SK-N-SH (cell line): Measurements from ENCODE around the gene HAUS8. TPM values are rescaled to one million over a fixed set of nuclear protein-coding genes. Genes with fewer than 3 reads are reported as not detected.

ENCODE experiments used
- CTCF ChIA-PET: fragments of 300-600, 350-600 bp; formaldehyde crosslinking; extraction: SDS; loops from one replicate; lab custom pipeline; 2021; lab: Yijun Ruan, JAX
- POLR2A ChIA-PET: fragments of 350-600 bp; sonication (Branson Sonifier 250); formaldehyde crosslinking; extraction: SDS; loops from one replicate; lab custom pipeline; 2020; ENCODE audit warnings: antibody characterized with exemption, inconsistent platforms; lab: Yijun Ruan, JAX
- DNase-seq: peaks from one replicate; pipeline ENCODE4 v3.0.0; 2012
- H2AFZ ChIP-seq: fragments of 200-600 bp; sonication (generic); 2 replicates; pipeline ENCODE4 v1.8.1; 2016; ENCODE audit warnings: antibody characterized with exemption, mild to moderate bottlenecking, low read depth
- H3F3A ChIP-seq: fragments of 200-600 bp; sonication (generic); replicated peaks from 2 replicates; pipeline ENCODE3; 2016; ENCODE audit warnings: antibody characterized with exemption, mild to moderate bottlenecking; ENCODE audit not compliant: insufficient read depth
- H3K27ac ChIP-seq, 2 experiments: fragments of 200-500 bp in 1 of 2; fragments of 200-600 bp in 1 of 2; sonication (Bioruptor generic) in 1 of 2; sonication (generic), shearing (Covaris generic) in 1 of 2; 2 replicates each; pipeline versions ENCODE4 v1.5.1 to v1.6.1; 2014 to 2016; ENCODE audit warnings: low read depth in 2 of 2, inconsistent platforms in 1 of 2, low read length in 1 of 2, mild to moderate bottlenecking in 1 of 2, mixed read lengths in 1 of 2
- H3K27me3 ChIP-seq: fragments of 200-600 bp; sonication (generic), shearing (Covaris generic); 2 replicates; pipeline ENCODE4 v1.6.1; 2016; ENCODE audit warnings: mixed run types; ENCODE audit not compliant: insufficient read depth
- H3K36me3 ChIP-seq, 2 experiments: fragments of 200-500 bp in 1 of 2; fragments of 200-600 bp in 1 of 2; sonication (Bioruptor generic) in 1 of 2; sonication (generic) in 1 of 2; replicated peaks in 1 of 2; 2 replicates each; pipeline versions ENCODE3 to v1.5.1; 2014 to 2016; ENCODE audit warnings: low read length in 1 of 2, mild to moderate bottlenecking in 1 of 2; ENCODE audit not compliant: insufficient read depth in 2 of 2, control insufficient read depth in 1 of 2
- H3K4me1 ChIP-seq, 2 experiments: fragments of 200-500 bp in 1 of 2; fragments of 200-600 bp in 1 of 2; sonication (Bioruptor generic) in 1 of 2; sonication (generic), shearing (Covaris generic) in 1 of 2; 2 replicates each; pipeline versions ENCODE4 v1.5.1 to v1.6.1; 2014 to 2016; ENCODE audit warnings: low read depth in 1 of 2, low read length in 1 of 2, mixed run types in 1 of 2; ENCODE audit not compliant: insufficient read depth in 2 of 2, control insufficient read depth in 1 of 2
- H3K4me2 ChIP-seq: fragments of 200-600 bp; sonication (generic), shearing (Covaris generic); 2 replicates; pipeline ENCODE4 v1.6.1; 2017; ENCODE audit warnings: mixed run types
- H3K4me3 ChIP-seq, 2 experiments: fragments of 200-500 bp in 1 of 2; fragments of 200-600 bp in 1 of 2; sonication (Bioruptor generic) in 1 of 2; sonication (generic), shearing (Covaris generic) in 1 of 2; 2 replicates each; pipeline versions ENCODE4 v1.5.1 to v1.8.1; 2014 to 2016; ENCODE audit warnings: low read depth in 2 of 2, inconsistent platforms in 1 of 2, low read length in 1 of 2, mild to moderate bottlenecking in 1 of 2, mixed read lengths in 1 of 2, moderate library complexity in 1 of 2
- H3K79me2 ChIP-seq: fragments of 200-600 bp; sonication (generic); 2 replicates; pipeline ENCODE4 v1.8.1; 2017; ENCODE audit warnings: mild to moderate bottlenecking; ENCODE audit not compliant: insufficient read depth
- H3K9ac ChIP-seq: fragments of 200-600 bp; sonication (generic); 2 replicates; pipeline ENCODE4 v1.6.1; 2017; ENCODE audit warnings: mixed run types
- H3K9me2 ChIP-seq: fragments of 200-600 bp; sonication (generic); 2 replicates; pipeline ENCODE4 v1.6.1; 2017; ENCODE audit warnings: mixed run types
- H3K9me3 ChIP-seq: fragments of 200-600 bp; sonication (generic); 2 replicates; pipeline ENCODE4 v1.6.1; 2017; ENCODE audit warnings: mixed run types, mild to moderate bottlenecking, moderate library complexity
- H4K20me1 ChIP-seq: fragments of 200-600 bp; sonication (generic); 2 replicates; pipeline ENCODE4 v1.6.1; 2017; ENCODE audit warnings: mild to moderate bottlenecking, mixed run types; ENCODE audit not compliant: insufficient read depth
- CHD2 ChIP-seq: fragments of 150-350 bp; IDR thresholded peaks from 2 replicates; pipeline ENCODE4 v1.6.1; 2018; ENCODE audit warnings: low read length; ENCODE audit not compliant: partially characterized antibody
- ELF1 ChIP-seq: IDR thresholded peaks from 2 replicates; pipeline ENCODE4 v1.4.0; 2012
- EP300 ChIP-seq, 2 experiments: IDR thresholded peaks; 2 replicates each; pipeline versions ENCODE4 v1.4.0 to v1.6.1; 2012; ENCODE audit warnings: borderline replicate concordance in 1 of 2, low read depth in 1 of 2, low read length in 1 of 2
- FOXJ3 ChIP-seq: sonication (generic); formaldehyde crosslinking; IDR thresholded peaks from 2 replicates; pipeline ENCODE4 v1.5.1; 2020; ENCODE audit warnings: mild to moderate bottlenecking, missing genetic modification reagents
- JUND ChIP-seq: IDR thresholded peaks from 2 replicates; pipeline ENCODE4 v1.4.0; 2012
- MXI1 ChIP-seq: IDR thresholded peaks from 2 replicates; pipeline ENCODE4 v1.6.1; 2012; ENCODE audit warnings: mild to moderate bottlenecking, low read depth, low read length, improper control_type of control experiment
- NRF1 ChIP-seq: IDR thresholded peaks from 2 replicates; pipeline ENCODE4 v1.6.1; 2012; ENCODE audit warnings: low read depth, mild to moderate bottlenecking, low read length
- POLR2AphosphoS5 ChIP-seq: IDR thresholded peaks from 2 replicates; pipeline ENCODE4 v1.6.1; 2012; ENCODE audit warnings: low read depth, low read length
- RXRA ChIP-seq: IDR thresholded peaks from 2 replicates; pipeline ENCODE4 v1.4.0; 2012; ENCODE audit warnings: low read depth, mild to moderate bottlenecking, borderline replicate concordance
- SIN3A ChIP-seq: IDR thresholded peaks from 2 replicates; pipeline ENCODE4 v1.6.1; 2012; ENCODE audit warnings: low read depth, mild to moderate bottlenecking, low read length, moderate library complexity, borderline replicate concordance
- USF2 ChIP-seq: fragments of 150-350 bp; IDR thresholded peaks from 2 replicates; pipeline ENCODE4 v1.6.1; 2017; ENCODE audit warnings: antibody characterized with exemption, low read length, low read depth, borderline replicate concordance
- YY1 ChIP-seq: IDR thresholded peaks from 2 replicates; pipeline ENCODE4 v1.4.0; 2012; ENCODE audit warnings: low read depth, mild to moderate bottlenecking
- WGBS: methylation state at CpG from one replicate; pipeline ENCODE4 v1.1.6; 2017; ENCODE audit warnings: low lambda C conversion rate; 5-methylcytosine and 5-hydroxymethylcytosine counted together
- polyA plus RNA-seq, 3 experiments: library from polyadenylated mRNA; depleted of rRNA; stranded (reverse); fragments of >200 nt; gene quantifications; 2 replicates each; pipeline ENCODE4 v1.2.3, GENCODE V29; 2012
- TF ChIP-seq, protein P1 (sequence below): fragments of 200-600 bp; sonication (generic); IDR thresholded peaks from 2 replicates; pipeline ENCODE4 v1.6.1; 2017; ENCODE audit warnings: antibody characterized with exemption, mild to moderate bottlenecking, moderate library complexity
- TF ChIP-seq, protein P2 (sequence below): IDR thresholded peaks from 2 replicates; pipeline ENCODE4 v1.4.0; 2012; ENCODE audit warnings: low read depth, borderline replicate concordance

Gene HAUS8
- polyA plus RNA-seq, 1 of the 3 experiments (the other 2 are of a cell fraction) = 9.6 TPM

DNA sequence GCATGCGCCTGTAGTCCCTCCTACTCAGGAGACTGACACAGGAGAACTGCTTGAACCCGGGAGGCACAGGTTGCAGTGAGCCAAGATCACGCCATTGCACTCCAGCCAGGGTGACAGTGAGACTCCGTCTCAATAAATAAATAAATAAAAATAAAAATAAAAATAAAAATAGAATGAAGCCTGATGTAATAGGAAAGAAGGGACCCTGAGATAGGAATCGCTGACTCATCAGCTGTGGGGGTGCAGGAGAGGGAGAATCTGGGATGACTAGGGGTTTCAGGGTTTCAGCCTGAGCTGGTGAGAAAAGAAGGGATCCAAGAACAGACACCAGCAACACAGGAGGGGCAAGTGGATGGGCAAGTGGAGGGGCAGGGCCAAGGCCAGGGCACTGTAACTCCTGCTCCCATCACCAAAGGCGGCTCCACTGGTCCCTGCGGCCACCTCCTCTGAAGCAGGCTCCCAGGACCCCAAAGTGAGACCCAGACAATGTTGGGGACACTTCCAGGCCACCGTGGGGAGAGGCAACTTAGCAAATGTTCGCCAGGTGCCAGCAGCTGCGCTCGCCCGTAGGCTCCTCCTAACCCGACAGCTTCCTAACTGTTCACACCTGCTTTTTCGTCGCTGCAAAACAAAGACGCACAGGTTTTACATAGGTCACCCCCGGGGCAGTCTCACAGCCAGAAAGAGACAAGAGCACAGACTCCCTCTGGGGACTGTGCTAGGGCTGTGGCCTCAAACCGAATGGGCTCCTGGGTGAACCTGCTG lies 1.2 kb downstream of the HAUS8 start:
- Histone ChIP-seq H2AFZ (peak overlapping the region; percentile 93), H3K4me2 (peak overlapping the region; percentile 84), H3K9me3 (no peaks in the 10 kb centered on the region), H3K27ac (peak overlapping the region in 1 of 2 experiments; percentile 59; a peak in 1 of 4 replicates), H3F3A (peaks cover 10% of the 10 kb centered on the region), H3K9ac (peak overlapping the region; percentile 71), H3K79me2 (peaks cover 66% of the 10 kb centered on the region), H3K9me2 (no peaks in the 10 kb centered on the region), H3K4me1 (peaks cover 15 to 28% of the 10 kb centered on the region in 2 experiments; a peak in 2 of 4 replicates), H3K27me3 (no peaks in the 10 kb centered on the region), H4K20me1 (peaks cover 10% of the 10 kb centered on the region; the same call in 1 of the 2 replicates), H3K4me3 (peak overlapping the region; percentile 75 to 88), H3K36me3 (no peaks in the 10 kb centered on the region)
- ChIA-PET CTCF (interaction anchor here (2.0 kb wide), 1 partner anchor 208 kb away, joined by 5 read pairs; the partner anchor contains the start of gene ANKLE1), POLR2A (interaction anchor here (1.1 kb wide), 1 partner anchor 142 kb away, joined by 3 read pairs; no protein-coding TSS in a partner anchor)
- TF ChIP-seq EP300 (IDR thresholded peaks at IDR 0.05; ENCODE audit: borderline replicate concordance in 1 of 2, low read depth in 1 of 2, low read length in 1 of 2) (no peak), CHD2 (no peak), POLR2AphosphoS5 (no peak), JUND (no peak), YY1 (no peak), NRF1 (no peak), FOXJ3 (CRISPR knock-in tag) (no peak), SIN3A (no peak), ELF1 (no peak), RXRA (no peak), MXI1 (no peak), USF2 (no peak)
- TF ChIP-seq, protein P1, sequence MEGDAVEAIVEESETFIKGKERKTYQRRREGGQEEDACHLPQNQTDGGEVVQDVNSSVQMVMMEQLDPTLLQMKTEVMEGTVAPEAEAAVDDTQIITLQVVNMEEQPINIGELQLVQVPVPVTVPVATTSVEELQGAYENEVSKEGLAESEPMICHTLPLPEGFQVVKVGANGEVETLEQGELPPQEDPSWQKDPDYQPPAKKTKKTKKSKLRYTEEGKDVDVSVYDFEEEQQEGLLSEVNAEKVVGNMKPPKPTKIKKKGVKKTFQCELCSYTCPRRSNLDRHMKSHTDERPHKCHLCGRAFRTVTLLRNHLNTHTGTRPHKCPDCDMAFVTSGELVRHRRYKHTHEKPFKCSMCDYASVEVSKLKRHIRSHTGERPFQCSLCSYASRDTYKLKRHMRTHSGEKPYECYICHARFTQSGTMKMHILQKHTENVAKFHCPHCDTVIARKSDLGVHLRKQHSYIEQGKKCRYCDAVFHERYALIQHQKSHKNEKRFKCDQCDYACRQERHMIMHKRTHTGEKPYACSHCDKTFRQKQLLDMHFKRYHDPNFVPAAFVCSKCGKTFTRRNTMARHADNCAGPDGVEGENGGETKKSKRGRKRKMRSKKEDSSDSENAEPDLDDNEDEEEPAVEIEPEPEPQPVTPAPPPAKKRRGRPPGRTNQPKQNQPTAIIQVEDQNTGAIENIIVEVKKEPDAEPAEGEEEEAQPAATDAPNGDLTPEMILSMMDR = no peak
- TF ChIP-seq, protein P2, sequence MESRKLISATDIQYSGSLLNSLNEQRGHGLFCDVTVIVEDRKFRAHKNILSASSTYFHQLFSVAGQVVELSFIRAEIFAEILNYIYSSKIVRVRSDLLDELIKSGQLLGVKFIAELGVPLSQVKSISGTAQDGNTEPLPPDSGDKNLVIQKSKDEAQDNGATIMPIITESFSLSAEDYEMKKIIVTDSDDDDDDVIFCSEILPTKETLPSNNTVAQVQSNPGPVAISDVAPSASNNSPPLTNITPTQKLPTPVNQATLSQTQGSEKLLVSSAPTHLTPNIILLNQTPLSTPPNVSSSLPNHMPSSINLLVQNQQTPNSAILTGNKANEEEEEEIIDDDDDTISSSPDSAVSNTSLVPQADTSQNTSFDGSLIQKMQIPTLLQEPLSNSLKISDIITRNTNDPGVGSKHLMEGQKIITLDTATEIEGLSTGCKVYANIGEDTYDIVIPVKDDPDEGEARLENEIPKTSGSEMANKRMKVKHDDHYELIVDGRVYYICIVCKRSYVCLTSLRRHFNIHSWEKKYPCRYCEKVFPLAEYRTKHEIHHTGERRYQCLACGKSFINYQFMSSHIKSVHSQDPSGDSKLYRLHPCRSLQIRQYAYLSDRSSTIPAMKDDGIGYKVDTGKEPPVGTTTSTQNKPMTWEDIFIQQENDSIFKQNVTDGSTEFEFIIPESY = no peak
- no peak for DNase-seq
- WGBS = 66% methylated on average over 16 of the region's 18 CpGs
